Neuronal stem cell (in vitro differentiated cells): ENCODE data around the gene MEGF6.

ENCODE experiments used
- DNase-seq: peaks from one replicate; pipeline ENCODE4 v3.0.0-alpha.2; 2013; ENCODE audit warnings: low spot score
- H2AFZ ChIP-seq: one replicate; pipeline ENCODE4 v1.6.1; 2013; ENCODE audit warnings: mild to moderate bottlenecking, low read length, inconsistent platforms
- H2AK5ac ChIP-seq: 2 replicates; pipeline ENCODE4 v1.6.1; 2013; ENCODE audit warnings: low read depth, mild to moderate bottlenecking, inconsistent platforms, low read length, moderate library complexity, mixed read lengths
- H2BK120ac ChIP-seq: 2 replicates; pipeline ENCODE4 v1.6.1; 2013; ENCODE audit warnings: low read depth, mild to moderate bottlenecking, inconsistent platforms, low read length, moderate library complexity, mixed read lengths
- H2BK12ac ChIP-seq: one replicate; pipeline ENCODE4 v1.6.1; 2013; ENCODE audit warnings: low read length, inconsistent platforms
- H2BK15ac ChIP-seq: 2 replicates; pipeline ENCODE4 v1.6.1; 2013; ENCODE audit warnings: mild to moderate bottlenecking, low read length, inconsistent platforms, mixed read lengths
- H2BK5ac ChIP-seq: one replicate; pipeline ENCODE4 v1.6.1; 2013; ENCODE audit warnings: inconsistent platforms, mild to moderate bottlenecking, low read length, moderate library complexity
- H3K14ac ChIP-seq: one replicate; pipeline ENCODE4 v1.6.1; 2013; ENCODE audit warnings: low read length, inconsistent platforms
- H3K18ac ChIP-seq: 2 replicates; pipeline ENCODE4 v1.6.1; 2013; ENCODE audit warnings: low read length, inconsistent platforms
- H3K23ac ChIP-seq: 2 replicates; pipeline ENCODE4 v1.6.1; 2013; ENCODE audit warnings: low read depth, mild to moderate bottlenecking, mixed read lengths, low read length, inconsistent platforms; ENCODE audit not compliant: poor library complexity
- H3K27ac ChIP-seq: replicated peaks from 3 replicates; pipeline ENCODE4 v1.5.1; 2013; ENCODE audit warnings: low read length, inconsistent platforms
- H3K27me3 ChIP-seq, 3 experiments: 2 replicates each; pipeline ENCODE4 v1.6.1; 2013; ENCODE audit warnings: low read length in 3 of 3, mild to moderate bottlenecking in 2 of 3, inconsistent platforms in 1 of 3, low read depth in 1 of 3, mixed read lengths in 1 of 3, moderate library complexity in 1 of 3; ENCODE audit not compliant: control insufficient read depth in 3 of 3, insufficient read depth in 3 of 3
- H3K36me3 ChIP-seq, 2 donors: replicated peaks in 1 of 2; 2 replicates each; pipeline ENCODE4 v1.6.1; 2013; ENCODE audit warnings: low read length in 2 of 2; ENCODE audit not compliant: control insufficient read depth in 2 of 2, insufficient read depth in 2 of 2
- H3K4ac ChIP-seq: 2 replicates; pipeline ENCODE4 v1.6.1; 2013; ENCODE audit warnings: inconsistent platforms, mild to moderate bottlenecking, low read length, moderate library complexity
- H3K4me1 ChIP-seq, 2 donors: 1 replicate in 1 of 2; 2 replicates in 1 of 2; pipeline ENCODE4 v1.6.1; 2013; ENCODE audit warnings: low read length in 2 of 2, low read depth in 1 of 2; ENCODE audit not compliant: control insufficient read depth in 2 of 2, insufficient read depth in 1 of 2
- H3K4me2 ChIP-seq: one replicate; pipeline ENCODE4 v1.6.1; 2013; ENCODE audit warnings: mild to moderate bottlenecking, low read length, inconsistent platforms; ENCODE audit not compliant: insufficient read depth, poor library complexity, severe bottlenecking
- H3K4me3 ChIP-seq, 2 donors: 2 replicates each; pipeline ENCODE4 v1.5.1; 2013; ENCODE audit warnings: low read length in 2 of 2, mild to moderate bottlenecking in 2 of 2, inconsistent platforms in 1 of 2, moderate library complexity in 1 of 2
- H3K79me1 ChIP-seq: one replicate; pipeline ENCODE4 v1.6.1; 2013; ENCODE audit warnings: low read depth, mild to moderate bottlenecking, inconsistent platforms, low read length, moderate library complexity
- H3K9ac ChIP-seq: one replicate; pipeline ENCODE4 v1.6.1; 2013; ENCODE audit warnings: mild to moderate bottlenecking, low read depth, low read length, inconsistent platforms; ENCODE audit not compliant: poor library complexity
- H3K9me3 ChIP-seq, 2 donors: replicated peaks in 1 of 2; 2 replicates each; pipeline versions ENCODE3 to v1.6.1; 2013; ENCODE audit warnings: low read length in 2 of 2, mild to moderate bottlenecking in 2 of 2, inconsistent platforms in 1 of 2, low read depth in 1 of 2, mixed read lengths in 1 of 2, moderate library complexity in 1 of 2; ENCODE audit not compliant: control insufficient read depth in 2 of 2, insufficient read depth in 1 of 2
- H4K8ac ChIP-seq: one replicate; pipeline ENCODE4 v1.6.1; 2013; ENCODE audit warnings: low read depth, mild to moderate bottlenecking, inconsistent platforms, low read length, moderate library complexity
- H4K91ac ChIP-seq: one replicate; pipeline ENCODE4 v1.6.1; 2013; ENCODE audit warnings: low read length, low read depth, mild to moderate bottlenecking, inconsistent platforms; ENCODE audit not compliant: poor library complexity
- WGBS, 2 donors: extraction: QIAGEN DNeasy Blood & Tissue Kit; methylation state at CpG; one replicate each; pipeline ENCODE4 v1.1.7; 2013; ENCODE audit warnings: missing lambda C conversion rate in 2 of 2, mixed read lengths in 1 of 2; ENCODE audit not compliant: insufficient read length in 2 of 2, insufficient replicate concordance in 1 of 2; ENCODE audit errors: extremely low coverage in 2 of 2; 5-methylcytosine and 5-hydroxymethylcytosine counted together

MEGF6 gene

DNA sequence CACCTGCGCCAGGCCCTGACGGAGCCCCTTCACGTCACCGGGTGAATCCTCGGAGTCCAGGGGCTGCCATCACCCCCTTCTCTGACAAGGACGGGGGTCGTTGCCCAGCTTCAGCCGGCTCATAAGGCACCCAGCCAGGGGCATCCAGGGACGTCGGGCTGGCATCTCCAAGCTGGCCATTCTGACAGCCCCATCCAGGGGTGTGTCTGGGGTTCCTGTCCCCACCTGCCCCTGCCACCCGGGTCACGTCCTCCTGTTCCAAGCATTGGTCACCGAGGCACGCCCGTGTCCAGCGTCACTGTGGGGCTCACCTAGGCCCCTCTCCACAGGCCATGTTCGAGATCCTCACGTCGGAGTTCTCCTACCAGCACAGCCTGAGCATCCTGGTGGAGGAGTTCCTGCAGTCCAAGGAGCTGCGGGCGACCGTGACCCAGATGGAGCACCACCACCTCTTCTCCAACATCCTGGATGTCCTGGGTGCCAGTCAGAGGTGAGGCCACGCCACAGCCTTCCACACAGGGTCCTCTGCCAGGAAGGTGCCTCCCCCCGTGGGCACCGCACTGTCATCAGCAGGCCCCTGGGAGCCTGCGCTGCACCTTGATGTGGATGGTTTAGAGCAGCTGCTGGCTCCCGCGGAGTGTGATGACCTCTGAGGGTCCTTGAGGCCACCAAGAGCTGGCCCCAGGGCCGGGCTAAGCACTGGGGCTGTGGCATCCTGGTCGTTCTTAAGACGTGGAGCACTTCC, 142.0 kb downstream of the MEGF6 start:
- peak overlapping the region; percentile 23 for H4K8ac ChIP-seq
- H3K4me3 ChIP-seq, result no peak overlapping the region
- peaks cover 0 to 4% of the 10 kb centered on the region in 2 donors for H3K36me3 ChIP-seq
- H3K9ac ChIP-seq, result peak overlapping the region; percentile 12
- H2AK5ac ChIP-seq, result peak overlapping the region; percentile 100
- no peak overlapping the region for H3K4me2 ChIP-seq
- H3K9me3 ChIP-seq, result peaks cover 0 to 8% of the 10 kb centered on the region in 2 donors
- peak overlapping the region; percentile 100 for H2BK15ac ChIP-seq
- peak overlapping the region; percentile 2 for H3K4ac ChIP-seq
- no CpG with 5 or more reads among the region's 31 CpGs for WGBS, 2 donors
- no peak overlapping the region for H2BK120ac ChIP-seq
- peak overlapping the region; percentile 56 for H3K14ac ChIP-seq
- H2BK5ac ChIP-seq, result peak overlapping the region; percentile 75
- no peak overlapping the region for H2AFZ ChIP-seq
- peaks cover 22 to 24% of the 10 kb centered on the region in 2 donors for H3K4me1 ChIP-seq
- H4K91ac ChIP-seq, result no peak overlapping the region
- no peak overlapping the region for H3K27ac ChIP-seq
- H3K23ac ChIP-seq, result peak overlapping the region; percentile 95
- H3K27me3 ChIP-seq, result peaks cover 0 to 3% (median 0%) of the 10 kb centered on the region in 3 experiments
- H3K79me1 ChIP-seq, result peaks cover 6% of the 10 kb centered on the region
- peak overlapping the region; percentile 84 for H2BK12ac ChIP-seq
- peak overlapping the region; percentile 89 for H3K18ac ChIP-seq
- no peak for DNase-seq

DNA sequence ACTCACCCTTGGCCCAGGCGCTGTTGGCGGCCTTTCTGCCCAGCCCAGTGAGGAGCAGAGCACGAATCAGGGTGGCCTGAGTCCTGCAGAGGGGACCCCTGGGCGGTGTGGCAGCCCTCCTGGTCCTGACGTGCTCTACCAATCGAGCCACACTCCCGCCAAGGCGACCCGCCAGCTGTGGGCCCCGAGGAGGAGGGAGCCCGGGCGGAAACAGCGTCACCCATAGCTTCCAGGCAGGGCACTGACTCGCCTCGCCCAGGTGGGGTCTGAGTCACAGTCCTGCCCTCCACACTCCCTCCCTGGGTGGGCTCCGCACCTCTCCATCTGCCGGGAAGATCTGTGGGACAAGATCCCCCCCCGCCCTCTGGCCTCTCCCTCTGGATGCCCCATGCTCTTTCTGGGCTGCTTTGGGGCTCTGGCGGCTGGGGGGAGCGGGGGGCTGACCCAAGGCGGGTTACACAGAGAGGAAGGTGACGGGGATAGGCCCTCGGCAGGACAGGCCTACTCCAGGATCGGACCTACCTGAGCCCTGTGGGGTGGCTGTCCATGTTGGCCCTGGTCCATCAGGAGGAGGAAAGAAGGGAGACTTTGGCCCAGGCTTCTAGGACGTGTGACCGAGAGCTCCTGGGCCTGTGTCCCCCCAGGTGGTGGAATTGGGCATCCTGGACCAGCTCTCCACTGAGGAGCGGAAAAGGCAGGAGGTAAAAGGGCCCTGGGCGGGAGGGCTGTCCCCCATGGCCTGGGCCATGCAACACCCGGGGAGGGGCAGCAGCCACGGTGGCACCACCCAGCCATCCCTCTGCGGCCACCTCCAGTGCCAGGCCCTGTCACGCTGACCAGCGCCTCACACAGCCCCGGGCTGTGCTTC, 142.8 kb downstream of the MEGF6 start:
- Histone ChIP-seq H2BK5ac (peak overlapping the region; percentile 82), H2BK12ac (peak overlapping the region; percentile 84), H4K8ac (peak overlapping the region; percentile 23), H2BK15ac (peak overlapping the region; percentile 100), H3K4me3 (no peak overlapping the region), H3K9ac (no peak overlapping the region), H3K36me3 (no peaks in the 10 kb centered on the region), H3K14ac (peak overlapping the region; percentile 38), H3K23ac (peak overlapping the region; percentile 73), H3K27me3 (no peaks in the 10 kb centered on the region), H2BK120ac (peak overlapping the region; percentile 81), H3K9me3 (peaks cover 0 to 5% of the 10 kb centered on the region in 2 donors), H3K4ac (no peak overlapping the region), H2AK5ac (peak overlapping the region; percentile 100), H3K79me1 (peaks cover 7% of the 10 kb centered on the region), H3K18ac (peak overlapping the region; percentile 89), H3K4me2 (no peak overlapping the region), H3K27ac (no peak overlapping the region), H3K4me1 (peaks cover 20 to 24% of the 10 kb centered on the region in 2 donors), H4K91ac (no peak overlapping the region), H2AFZ (no peak overlapping the region)
- DNase-seq, result no peak
- WGBS, 2 donors, result no CpG with 5 or more reads among the region's 34 CpGs

DNA sequence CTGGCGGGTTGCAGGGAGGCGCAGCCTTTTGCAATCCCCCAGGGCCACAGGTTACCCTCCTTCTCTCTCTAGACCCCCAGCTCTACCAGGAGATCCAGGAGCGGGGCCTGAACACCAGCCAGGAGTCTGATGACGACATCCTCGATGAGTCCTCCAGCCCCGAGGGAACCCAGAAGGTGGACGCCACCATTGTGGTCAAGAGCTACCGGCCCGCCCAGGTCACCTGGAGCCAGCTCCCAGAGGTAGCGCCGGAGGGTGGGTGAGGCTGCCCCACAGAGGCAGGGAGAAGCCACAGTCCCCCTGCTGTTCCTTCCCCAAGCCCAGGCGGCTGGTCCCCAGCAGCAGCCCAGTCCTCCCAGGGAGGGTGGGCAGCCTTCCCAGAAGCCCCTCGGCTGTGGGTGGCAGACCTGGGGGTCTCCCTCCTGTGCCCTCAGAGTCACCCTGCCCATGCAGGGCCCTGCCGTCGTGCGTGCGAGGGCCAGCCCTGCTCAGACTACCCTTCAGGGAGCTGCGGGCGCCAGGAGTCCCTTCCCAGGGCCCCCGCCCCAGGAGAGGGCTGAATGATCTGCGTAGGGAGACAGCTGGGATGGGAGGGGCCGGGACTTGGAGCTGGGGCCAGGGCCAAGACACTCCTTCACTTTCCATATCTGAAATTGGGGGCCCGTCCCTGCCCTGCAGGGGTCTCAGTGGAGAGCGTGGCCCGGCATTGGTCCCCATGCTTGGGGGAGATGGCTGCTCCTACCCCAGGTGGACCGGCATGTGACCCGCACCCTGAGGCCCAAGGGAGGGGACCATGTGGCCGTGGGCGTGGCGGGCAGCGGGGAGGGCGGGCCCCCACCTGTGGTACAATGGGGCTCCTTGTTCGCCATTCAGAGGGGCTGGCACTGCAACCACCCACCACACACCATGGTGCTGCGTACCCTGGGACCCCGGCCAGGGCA, 143.9 kb downstream of the MEGF6 start:
- Histone ChIP-seq H3K23ac (peak overlapping the region; percentile 73), H2BK5ac (peak overlapping the region; percentile 82), H3K14ac (peak overlapping the region; percentile 38), H2BK120ac (peak overlapping the region; percentile 81), H3K4me1 (peaks cover 18 to 23% of the 10 kb centered on the region in 2 donors), H4K8ac (peak overlapping the region; percentile 17), H2BK12ac (peak overlapping the region; percentile 94), H2AK5ac (peak overlapping the region; percentile 96), H3K27me3 (no peaks in the 10 kb centered on the region), H3K18ac (peak overlapping the region; percentile 83), H3K9me3 (peaks cover 0 to 5% of the 10 kb centered on the region in 2 donors), H3K9ac (no peak overlapping the region), H3K4me3 (no peak overlapping the region), H3K4ac (no peak overlapping the region), H3K27ac (no peak overlapping the region), H3K36me3 (no peaks in the 10 kb centered on the region), H4K91ac (peak overlapping the region; percentile 72), H2BK15ac (peak overlapping the region; percentile 100), H3K4me2 (no peak overlapping the region), H2AFZ (no peak overlapping the region), H3K79me1 (peaks cover 8% of the 10 kb centered on the region)
- DNase-seq, result no peak
- no CpG with 5 or more reads among the region's 35 CpGs for WGBS, 2 donors
